Upper lobe of left lung (tissue), 6 donors: ENCODE results near the gene RNF187. TPM values are rescaled to one million over a fixed set of nuclear protein-coding genes. Genes with fewer than 3 reads are reported as not detected.

Experiments used
- ATAC-seq, 2 donors: fragments of 200-7000 bp; cut with Tn5 transposase; one replicate each; pipeline ENCODE4 v1.9.1; 2022; ENCODE audit warnings: mild to moderate bottlenecking in 2 of 2, moderate library complexity in 2 of 2; ENCODE audit not compliant: low FRiP score in 2 of 2
- DNase-seq, 2 donors: peaks; one replicate each; pipeline ENCODE4 v3.0.0-alpha.2; 2019 to 2020
- H3K27ac ChIP-seq, 4 donors: fragments of 200-600 bp; sonication (generic); one replicate each; pipeline ENCODE4 v1.5.1; 2016 to 2019
- H3K27me3 ChIP-seq, 4 donors: fragments of 200-600 bp; sonication (generic); one replicate each; pipeline ENCODE4 v1.5.1; 2017 to 2019
- H3K36me3 ChIP-seq, 4 donors: fragments of 200-600 bp; sonication (generic); one replicate each; pipeline ENCODE4 v1.5.1; 2016 to 2019
- H3K4me1 ChIP-seq, 4 donors: fragments of 200-600 bp; sonication (generic); one replicate each; pipeline ENCODE4 v1.5.1; 2018 to 2019
- H3K4me3 ChIP-seq, 4 donors: fragments of 200-600 bp; sonication (generic); one replicate each; pipeline ENCODE4 v1.5.1; 2017 to 2019; ENCODE audit warnings: mild to moderate bottlenecking in 2 of 4, moderate library complexity in 1 of 4
- H3K9me3 ChIP-seq, 4 donors: fragments of 200-600 bp; sonication (generic); one replicate each; pipeline ENCODE4 v1.5.1; 2018 to 2019
- EP300 ChIP-seq, 4 donors: sonication (generic); formaldehyde crosslinking; IDR thresholded peaks; one replicate each; pipeline ENCODE4 v1.5.1; 2017; ENCODE audit warnings: antibody characterized with exemption in 4 of 4, control low read depth in 2 of 4
- POLR2A ChIP-seq, 4 donors: fragments of 450-650 bp; IDR thresholded peaks; one replicate each; pipeline ENCODE4 v1.5.1; 2016 to 2017; ENCODE audit warnings: antibody characterized with exemption in 4 of 4, mild to moderate bottlenecking in 2 of 4
- POLR2AphosphoS5 ChIP-seq, 2 donors: sonication (generic); formaldehyde crosslinking; IDR thresholded peaks; one replicate each; pipeline ENCODE4 v1.5.1; 2017; ENCODE audit warnings: antibody characterized with exemption in 2 of 2
- WGBS, 2 donors: methylation state at CpG; one replicate each; pipeline ENCODE4 v1.1.5; 2017 to 2018; 5-methylcytosine and 5-hydroxymethylcytosine counted together
- total RNA-seq, 6 donors: library from RNA; depleted of rRNA in 4 of 6; stranded (reverse); fragments of >200 nt in 4 of 6; gene quantifications; one replicate each; pipeline versions ENCODE4 v1.1.0 to v1.2.1, GENCODE V29; 2016 to 2021
- TF ChIP-seq, protein P1 (sequence below), 6 experiments: fragments of 450-650 bp in 4 of 6; fragments of 200-600 bp in 2 of 6; sonication (generic) in 2 of 6; IDR thresholded peaks; one replicate each; pipeline ENCODE4 v1.5.1; 2016 to 2019; ENCODE audit warnings: antibody characterized with exemption in 6 of 6
- donor health status: DM: no; HTN: no; CAD: no; lungs with moderate emphysema.
- donor health status: DM: no; HTN: yes; CAD: no; lungs with severe emphysema.

RNF187 gene
- total RNA-seq, 6 donors from 2014 or later: 36.1 to 105 (median 71.2) TPM

DNA sequence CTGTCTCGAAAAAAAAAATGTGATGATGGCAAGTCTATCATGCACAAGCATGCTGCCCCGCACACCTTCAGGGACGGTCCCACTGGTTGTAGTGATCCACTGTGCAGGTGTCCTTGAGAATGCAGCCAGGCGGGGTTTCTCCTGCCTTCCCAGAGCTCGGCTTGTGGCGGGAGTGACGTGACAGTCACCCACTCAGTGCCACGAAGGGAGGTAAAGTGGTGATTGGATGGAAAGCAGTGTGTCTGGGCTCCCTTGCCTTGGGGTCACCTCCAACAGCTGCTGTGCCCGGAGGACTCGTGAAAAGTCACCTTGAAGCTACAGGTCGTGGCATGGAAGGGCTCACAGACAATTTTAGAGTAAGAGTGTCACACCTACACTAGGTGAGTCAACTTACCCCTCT lies 37.0 kb upstream of the RNF187 start:
- no peak for DNase-seq
- 82 to 88% methylated on average over 10 to 11 of the region's 11 CpGs for WGBS, 2 donors
- peaks cover 0 to 14% (median 10%) of the 10 kb centered on the region in 4 donors for H3K27me3 ChIP-seq
- no peak for TF ChIP-seq EP300 (IDR thresholded peaks at IDR 0.05)
- no peak for TF ChIP-seq POLR2AphosphoS5 (IDR thresholded peaks at IDR 0.05)
- TF ChIP-seq, protein P1, sequence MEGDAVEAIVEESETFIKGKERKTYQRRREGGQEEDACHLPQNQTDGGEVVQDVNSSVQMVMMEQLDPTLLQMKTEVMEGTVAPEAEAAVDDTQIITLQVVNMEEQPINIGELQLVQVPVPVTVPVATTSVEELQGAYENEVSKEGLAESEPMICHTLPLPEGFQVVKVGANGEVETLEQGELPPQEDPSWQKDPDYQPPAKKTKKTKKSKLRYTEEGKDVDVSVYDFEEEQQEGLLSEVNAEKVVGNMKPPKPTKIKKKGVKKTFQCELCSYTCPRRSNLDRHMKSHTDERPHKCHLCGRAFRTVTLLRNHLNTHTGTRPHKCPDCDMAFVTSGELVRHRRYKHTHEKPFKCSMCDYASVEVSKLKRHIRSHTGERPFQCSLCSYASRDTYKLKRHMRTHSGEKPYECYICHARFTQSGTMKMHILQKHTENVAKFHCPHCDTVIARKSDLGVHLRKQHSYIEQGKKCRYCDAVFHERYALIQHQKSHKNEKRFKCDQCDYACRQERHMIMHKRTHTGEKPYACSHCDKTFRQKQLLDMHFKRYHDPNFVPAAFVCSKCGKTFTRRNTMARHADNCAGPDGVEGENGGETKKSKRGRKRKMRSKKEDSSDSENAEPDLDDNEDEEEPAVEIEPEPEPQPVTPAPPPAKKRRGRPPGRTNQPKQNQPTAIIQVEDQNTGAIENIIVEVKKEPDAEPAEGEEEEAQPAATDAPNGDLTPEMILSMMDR (IDR thresholded peaks at IDR 0.05): no peak
- no peak for TF ChIP-seq POLR2A (IDR thresholded peaks at IDR 0.05)
- no peak overlapping the region for H3K4me3 ChIP-seq
- H3K9me3 ChIP-seq: no peaks in the 10 kb centered on the region
- H3K36me3 ChIP-seq: no peaks in the 10 kb centered on the region
- H3K27ac ChIP-seq: no peak overlapping the region
- no peak for ATAC-seq
- H3K4me1 ChIP-seq: peaks cover 9 to 14% (median 12%) of the 10 kb centered on the region in 4 donors

DNA sequence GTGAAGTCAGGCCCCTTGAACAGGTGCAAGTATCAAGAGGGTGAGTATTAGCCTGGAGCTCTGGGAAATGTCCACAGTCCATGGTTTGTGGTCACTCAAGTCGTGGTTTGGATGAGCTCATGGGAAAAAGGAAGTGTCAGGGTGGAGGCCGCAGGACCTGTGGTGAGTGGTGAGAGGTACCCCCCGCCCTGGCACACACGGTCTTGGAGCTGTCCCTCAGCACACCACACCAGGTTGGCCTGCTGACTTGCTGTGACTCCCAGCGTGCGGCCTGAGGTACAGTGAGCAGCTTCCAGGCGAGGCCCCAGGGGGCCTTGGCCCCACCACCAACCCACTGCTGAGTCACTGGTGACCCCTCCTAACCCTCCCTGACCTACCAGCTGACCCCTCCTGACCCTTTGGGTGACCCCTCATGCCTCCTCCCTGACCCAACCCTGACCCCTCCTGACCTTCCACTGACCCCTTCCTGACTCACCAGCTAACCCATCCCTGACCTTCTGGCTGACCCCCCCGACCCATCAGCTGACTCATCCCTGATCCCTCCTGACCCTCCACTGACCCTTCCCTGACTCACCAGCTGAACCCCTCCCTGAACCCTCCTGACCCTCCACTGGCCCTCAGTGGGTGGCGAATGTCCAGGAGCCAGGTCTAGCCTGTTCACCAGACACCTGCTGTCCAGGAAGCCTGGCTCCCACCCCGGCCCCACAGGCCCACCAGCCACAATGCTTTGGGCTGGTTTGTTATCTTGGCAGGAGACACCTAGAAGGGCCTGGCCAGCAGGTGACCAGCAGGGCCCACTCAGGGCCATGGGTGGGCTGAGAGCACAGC lies 34.8 kb upstream of the RNF187 start:
- Histone ChIP-seq H3K4me3 (no peak overlapping the region), H3K36me3 (no peaks in the 10 kb centered on the region), H3K27me3 (peaks cover 0 to 5% (median under 1%) of the 10 kb centered on the region in 4 donors), H3K9me3 (no peaks in the 10 kb centered on the region), H3K4me1 (peaks cover 0 to 10% (median 5%) of the 10 kb centered on the region in 4 donors), H3K27ac (no peak overlapping the region)
- TF ChIP-seq POLR2A (IDR thresholded peaks at IDR 0.05) (no peak), POLR2AphosphoS5 (IDR thresholded peaks at IDR 0.05) (no peak), EP300 (IDR thresholded peaks at IDR 0.05) (no peak)
- ATAC-seq (peak; percentile 18 to 63), DNase-seq (peak in 1 of 2 donors; percentile 59)
- 75 to 87% methylated on average over 9 to 10 of the region's 10 CpGs for WGBS, 2 donors

DNA sequence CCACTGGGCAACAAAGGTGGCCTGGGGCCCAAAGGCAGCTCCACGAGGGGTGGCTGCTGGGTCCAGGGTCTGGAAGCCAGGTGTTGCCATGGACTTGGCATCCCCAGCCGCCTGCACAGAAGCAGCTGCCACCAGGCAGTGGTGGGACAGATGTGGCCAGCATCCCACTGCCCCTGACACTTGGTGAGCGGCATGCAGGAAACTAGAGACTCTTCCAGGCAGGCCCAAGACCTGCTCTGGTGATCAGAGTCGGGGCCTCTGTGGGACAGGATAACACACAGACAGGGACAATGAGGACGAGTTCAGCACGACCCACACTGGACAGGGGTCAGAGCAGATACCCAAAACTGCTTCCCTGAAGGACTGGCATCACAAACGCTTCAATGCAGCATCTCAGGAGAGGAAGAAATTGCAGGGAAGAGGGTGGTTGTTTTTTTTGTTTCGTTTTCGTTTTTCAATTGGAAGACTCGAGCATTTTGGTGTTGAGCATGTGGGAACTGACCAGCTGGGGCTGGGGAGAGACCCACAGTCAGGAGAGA lies 34.1 kb upstream of the RNF187 start:
- peaks cover 0 to 14% (median 11%) of the 10 kb centered on the region in 4 donors for H3K4me1 ChIP-seq
- WGBS, 2 donors: 87 to 97% methylated on average over 9 to 10 of the region's 10 CpGs
- H3K27me3 ChIP-seq: peaks cover 0 to 9% (median 4%) of the 10 kb centered on the region in 4 donors
- H3K27ac ChIP-seq: no peak overlapping the region
- H3K36me3 ChIP-seq: no peaks in the 10 kb centered on the region
- DNase-seq (no peak), ATAC-seq (peak in 1 of 2 donors; percentile 3)
- TF ChIP-seq POLR2AphosphoS5 (IDR thresholded peaks at IDR 0.05): no peak
- TF ChIP-seq, protein P1 (IDR thresholded peaks at IDR 0.05): no peak
- TF ChIP-seq EP300 (IDR thresholded peaks at IDR 0.05): no peak
- TF ChIP-seq POLR2A (IDR thresholded peaks at IDR 0.05): no peak
- no peaks in the 10 kb centered on the region for H3K9me3 ChIP-seq
- no peak overlapping the region for H3K4me3 ChIP-seq

DNA sequence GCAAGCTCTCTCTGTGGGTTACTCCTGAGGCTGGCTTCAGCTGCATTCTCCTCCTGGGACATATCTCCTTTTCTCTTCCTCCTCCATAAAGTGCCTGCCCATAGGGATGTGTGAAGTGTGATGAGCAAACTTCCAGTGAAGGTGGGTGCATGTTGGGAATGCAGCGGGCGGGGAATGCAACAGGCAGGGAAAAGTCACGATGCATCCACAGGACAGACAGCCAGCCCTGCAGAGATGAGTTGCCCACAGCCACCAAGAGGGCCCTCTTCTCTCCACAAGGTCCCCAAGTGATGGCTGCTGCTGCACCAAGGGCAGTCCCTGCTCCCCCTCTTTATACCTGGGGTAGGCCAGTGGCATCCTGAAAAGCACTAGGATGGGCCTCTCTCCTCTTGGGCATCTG lies 33.6 kb upstream of the RNF187 start:
- TF ChIP-seq POLR2A (IDR thresholded peaks at IDR 0.05) (no peak), POLR2AphosphoS5 (IDR thresholded peaks at IDR 0.05) (no peak), EP300 (IDR thresholded peaks at IDR 0.05) (no peak)
- TF ChIP-seq, protein P1 (IDR thresholded peaks at IDR 0.05): no peak
- H3K27me3 ChIP-seq: peaks cover 0 to 11% (median 4%) of the 10 kb centered on the region in 4 donors
- H3K9me3 ChIP-seq: no peaks in the 10 kb centered on the region
- no peak for DNase-seq
- no peaks in the 10 kb centered on the region for H3K36me3 ChIP-seq
- no peak for ATAC-seq
- H3K27ac ChIP-seq: no peak overlapping the region
- WGBS, 2 donors: 93 to 96% methylated on average over 3 of the region's 3 CpGs
- H3K4me3 ChIP-seq: no peak overlapping the region
- peaks cover 0 to 19% (median 14%) of the 10 kb centered on the region in 4 donors for H3K4me1 ChIP-seq

DNA sequence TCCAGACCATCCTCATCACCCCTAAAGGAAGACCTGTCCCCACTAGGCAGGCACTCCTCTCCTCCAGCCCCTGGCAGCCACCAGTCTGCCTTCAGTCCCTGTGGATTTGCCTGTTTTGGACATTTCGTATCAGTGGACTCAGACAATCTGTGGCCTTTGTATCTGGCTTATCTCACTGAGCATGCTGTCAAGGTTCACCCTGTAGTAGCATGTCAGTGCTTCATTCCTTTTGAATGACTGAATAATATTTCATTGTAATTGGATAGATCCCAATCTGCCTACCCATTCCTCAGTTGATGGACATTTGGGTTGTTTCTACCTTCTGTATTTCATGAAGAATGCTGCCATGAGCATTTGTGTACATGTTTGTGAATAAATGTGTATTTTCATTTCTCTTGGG lies 32.9 kb upstream of the RNF187 start:
- ATAC-seq (no peak), DNase-seq (no peak)
- no peak overlapping the region for H3K4me3 ChIP-seq
- peaks cover 0 to 11% (median 5%) of the 10 kb centered on the region in 4 donors for H3K27me3 ChIP-seq
- 79 to 100% methylated on average over 1 of the region's 1 CpG for WGBS, 2 donors
- H3K9me3 ChIP-seq: no peaks in the 10 kb centered on the region
- no peak overlapping the region for H3K27ac ChIP-seq
- H3K4me1 ChIP-seq: peaks cover 2 to 25% (median 20%) of the 10 kb centered on the region in 4 donors
- TF ChIP-seq POLR2AphosphoS5 (IDR thresholded peaks at IDR 0.05) (no peak), POLR2A (IDR thresholded peaks at IDR 0.05) (no peak), EP300 (IDR thresholded peaks at IDR 0.05) (no peak)
- TF ChIP-seq, protein P1 (IDR thresholded peaks at IDR 0.05): no peak
- H3K36me3 ChIP-seq: no peaks in the 10 kb centered on the region
